ENCODE measurements around the gene APOBEC3C.
"Not testable (repeated sequence)": the region's sequence is repeated elsewhere in the genome, so short reads cannot be mapped to it uniquely, and the experiment has no call there.

APOBEC3C gene

GRCh38 chr22:39041908-39042307, 27.9 kb downstream of the APOBEC3C start:
- no peak overlapping the region for H3K4me3 ChIP-seq (ENCODE audit: control insufficient read depth, low read depth, low read length)
- DNase-seq (ENCODE audit: low read depth), result no peak
- TF ChIP-seq CTCF (IDR thresholded peaks at IDR 0.05; ENCODE audit: control insufficient read depth, insufficient read depth, low read depth, low read length, missing control alignments), result no peak

- H3K4me3 ChIP-seq (ENCODE audit: control insufficient read depth, low read depth, low read length); DNase-seq (ENCODE audit: low read depth): not testable (repeated sequence)
These were observed 29.0 kb downstream of the APOBEC3C start for GRCh38 chr22:39043063-39043462.

GRCh38 chr22:39045136-39045535, 31.1 kb downstream of the APOBEC3C start:
- H3K4me3 ChIP-seq (ENCODE audit: control insufficient read depth, low read depth, low read length); DNase-seq (ENCODE audit: low read depth): not testable (repeated sequence)

- H3K4me3 ChIP-seq (ENCODE audit: control insufficient read depth, low read depth, low read length); DNase-seq (ENCODE audit: low read depth): not testable (repeated sequence)
These were observed 35.4 kb downstream of the APOBEC3C start for GRCh38 chr22:39049486-39049885.

- H3K4me3 ChIP-seq (ENCODE audit: control insufficient read depth, low read depth, low read length), result not testable (repeated sequence)
These were observed 37.9 kb downstream of the APOBEC3C start for GRCh38 chr22:39051844-39052495.

GRCh38 chr22:39055658-39056057, 41.6 kb downstream of the APOBEC3C start:
- TF ChIP-seq CTCF (IDR thresholded peaks at IDR 0.05; ENCODE audit: control insufficient read depth, insufficient read depth, low read depth, low read length, missing control alignments), result no peak
- no peak overlapping the region for H3K4me3 ChIP-seq (ENCODE audit: control insufficient read depth, low read depth, low read length)
- DNase-seq (ENCODE audit: low read depth), result no peak

More at GRCh38 chr22:39051844-39052495, 37.9 kb downstream of the APOBEC3C start:
- not testable (repeated sequence) for DNase-seq (ENCODE audit: low read depth)

- H3K4me3 ChIP-seq (ENCODE audit: control insufficient read depth, low read depth, low read length); DNase-seq (ENCODE audit: low read depth): not testable (repeated sequence)
These were observed 47.2 kb downstream of the APOBEC3C start for GRCh38 chr22:39061290-39061689.

- not testable (repeated sequence) for H3K4me3 ChIP-seq (ENCODE audit: control insufficient read depth, low read depth, low read length); DNase-seq (ENCODE audit: low read depth)
These were observed 47.9 kb downstream of the APOBEC3C start for GRCh38 chr22:39061951-39062350.

GRCh38 chr22:39063904-39064303, 49.8 kb downstream of the APOBEC3C start:
- H3K4me3 ChIP-seq (ENCODE audit: control insufficient read depth, low read depth, low read length); DNase-seq (ENCODE audit: low read depth): not testable (repeated sequence)

- DNase-seq (ENCODE audit: low read depth); H3K4me3 ChIP-seq (ENCODE audit: control insufficient read depth, low read depth, low read length): not testable (repeated sequence)
These were observed 52.6 kb downstream of the APOBEC3C start for GRCh38 chr22:39066442-39067276.

GRCh38 chr22:39068033-39068785, 54.2 kb downstream of the APOBEC3C start:
- no peak for TF ChIP-seq CTCF (IDR thresholded peaks at IDR 0.05; ENCODE audit: control insufficient read depth, insufficient read depth, low read depth, low read length, missing control alignments)
- H3K4me3 ChIP-seq (ENCODE audit: control insufficient read depth, low read depth, low read length), result no peak overlapping the region
- DNase-seq (ENCODE audit: low read depth), result no peak
